Uterus (tissue), 4 donors: ENCODE results near the gene OR4C11. TPM values are rescaled to one million over a fixed set of nuclear protein-coding genes. Genes with fewer than 3 reads are reported as not detected.

Source experiments
- DNase-seq, 2 donors: peaks; one replicate each; pipeline ENCODE4 v3.0.0-alpha.2; 2019 to 2020
- H3K27ac ChIP-seq, 2 donors: fragments of 200-600 bp; sonication (generic); 1 replicate in 1 of 2; 2 replicates in 1 of 2; pipeline ENCODE4 v1.5.1; 2016 to 2018
- H3K27me3 ChIP-seq, 2 donors: fragments of 200-600 bp; sonication (generic); one replicate each; pipeline ENCODE4 v1.5.1; 2018 to 2019; ENCODE audit warnings: control low read depth in 1 of 2
- H3K36me3 ChIP-seq, 2 donors: fragments of 200-600 bp; sonication (generic); one replicate each; pipeline ENCODE4 v1.5.1; 2019; ENCODE audit warnings: control low read depth in 1 of 2
- H3K4me1 ChIP-seq, 2 donors: fragments of 200-600 bp; sonication (generic); one replicate each; pipeline ENCODE4 v1.5.1; 2018 to 2019; ENCODE audit warnings: control low read depth in 1 of 2
- H3K4me3 ChIP-seq, 2 donors: fragments of 200-600 bp; sonication (generic); 1 replicate in 1 of 2; 2 replicates in 1 of 2; pipeline ENCODE4 v1.5.1; 2018 to 2019; ENCODE audit warnings: mild to moderate bottlenecking in 1 of 2
- H3K9me3 ChIP-seq, 2 donors: fragments of 200-600 bp; sonication (generic); one replicate each; pipeline ENCODE4 v1.5.1; 2019; ENCODE audit warnings: control low read depth in 1 of 2
- POLR2A ChIP-seq, 2 donors: fragments of 450-650 bp; IDR thresholded peaks; one replicate each; pipeline ENCODE4 v1.6.1; 2016; ENCODE audit warnings: antibody characterized with exemption in 2 of 2, mild to moderate bottlenecking in 1 of 2, moderate library complexity in 1 of 2
- intact Hi-C: fragments of 100-400 bp; cut with DNase I; formaldehyde crosslinking; loops from one replicate; pipeline ENCODE4 v1.15.1; 2023; ENCODE audit warnings: low total_unique reads
- total RNA-seq, 4 donors: library from RNA; depleted of rRNA in 3 of 4; stranded (reverse); fragments of >200 nt in 3 of 4; gene quantifications; one replicate each; pipeline versions ENCODE4 v1.1.0 to v1.2.4, GENCODE V29; 2014 to 2023
- TF ChIP-seq, protein P1 (sequence below), 4 experiments: fragments of 200-600 bp in 2 of 4; fragments of 450-650 bp in 2 of 4; sonication (generic) in 2 of 4; IDR thresholded peaks; one replicate each; pipeline ENCODE4 v1.5.1; 2016 to 2019; ENCODE audit warnings: antibody characterized with exemption in 4 of 4, mild to moderate bottlenecking in 2 of 4, moderate library complexity in 1 of 4
- donor health status: DM: yes; HTN: yes; CAD: no.

OR4C11 gene
- total RNA-seq, 4 donors from 2014 or later: not detected

DNA sequence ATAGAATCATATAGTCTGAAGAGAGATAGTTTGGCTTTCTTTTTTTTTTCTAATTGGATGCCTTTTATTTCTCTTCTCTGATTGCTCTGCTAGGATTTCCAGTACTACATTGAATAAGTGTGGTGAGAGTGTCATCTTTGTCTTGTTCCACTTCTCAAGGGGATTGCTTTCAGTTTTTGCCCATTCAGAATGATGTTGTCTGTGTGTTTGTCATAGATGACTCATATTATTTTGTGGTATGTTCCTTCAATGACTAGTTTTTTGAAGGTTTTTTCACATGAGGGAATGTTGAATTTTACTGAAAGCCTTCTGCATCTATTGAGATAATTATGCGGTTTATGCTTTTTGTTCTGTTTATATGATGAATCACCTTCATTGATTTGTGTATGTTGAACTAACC, 17.1 kb upstream of the OR4C11 start:
- intact Hi-C loops: no loop called here
- Histone ChIP-seq H3K36me3 (no peaks in the 10 kb centered on the region), H3K4me1 (no peaks in the 10 kb centered on the region), H3K27ac (no peak overlapping the region), H3K27me3 (no peaks in the 10 kb centered on the region), H3K9me3 (no peaks in the 10 kb centered on the region), H3K4me3 (no peak overlapping the region)
- TF ChIP-seq, protein P1, sequence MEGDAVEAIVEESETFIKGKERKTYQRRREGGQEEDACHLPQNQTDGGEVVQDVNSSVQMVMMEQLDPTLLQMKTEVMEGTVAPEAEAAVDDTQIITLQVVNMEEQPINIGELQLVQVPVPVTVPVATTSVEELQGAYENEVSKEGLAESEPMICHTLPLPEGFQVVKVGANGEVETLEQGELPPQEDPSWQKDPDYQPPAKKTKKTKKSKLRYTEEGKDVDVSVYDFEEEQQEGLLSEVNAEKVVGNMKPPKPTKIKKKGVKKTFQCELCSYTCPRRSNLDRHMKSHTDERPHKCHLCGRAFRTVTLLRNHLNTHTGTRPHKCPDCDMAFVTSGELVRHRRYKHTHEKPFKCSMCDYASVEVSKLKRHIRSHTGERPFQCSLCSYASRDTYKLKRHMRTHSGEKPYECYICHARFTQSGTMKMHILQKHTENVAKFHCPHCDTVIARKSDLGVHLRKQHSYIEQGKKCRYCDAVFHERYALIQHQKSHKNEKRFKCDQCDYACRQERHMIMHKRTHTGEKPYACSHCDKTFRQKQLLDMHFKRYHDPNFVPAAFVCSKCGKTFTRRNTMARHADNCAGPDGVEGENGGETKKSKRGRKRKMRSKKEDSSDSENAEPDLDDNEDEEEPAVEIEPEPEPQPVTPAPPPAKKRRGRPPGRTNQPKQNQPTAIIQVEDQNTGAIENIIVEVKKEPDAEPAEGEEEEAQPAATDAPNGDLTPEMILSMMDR (IDR thresholded peaks at IDR 0.05): no peak
- no peak for TF ChIP-seq POLR2A (IDR thresholded peaks at IDR 0.05)
- DNase-seq: no peak

DNA sequence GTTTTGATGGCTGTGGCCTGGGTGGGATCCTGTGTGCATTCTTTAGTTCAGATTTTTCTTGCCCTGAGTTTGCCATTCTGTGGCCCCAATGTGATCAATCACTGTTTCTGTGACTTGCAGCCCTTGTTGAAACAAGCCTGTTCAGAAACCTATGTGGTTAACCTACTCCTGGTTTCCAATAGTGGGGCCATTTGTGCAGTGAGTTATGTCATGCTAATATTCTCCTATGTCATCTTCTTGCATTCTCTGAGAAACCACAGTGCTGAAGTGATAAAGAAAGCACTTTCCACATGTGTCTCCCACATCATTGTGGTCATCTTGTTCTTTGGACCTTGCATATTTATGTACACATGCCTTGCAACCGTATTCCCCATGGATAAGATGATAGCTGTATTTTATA, 34.9 kb downstream of the OR4C11 start:
- Histone ChIP-seq H3K27me3 (no peaks in the 10 kb centered on the region), H3K4me1 (no peaks in the 10 kb centered on the region), H3K9me3 (no peaks in the 10 kb centered on the region), H3K27ac (no peak overlapping the region), H3K36me3 (no peaks in the 10 kb centered on the region), H3K4me3 (no peak overlapping the region)
- intact Hi-C loops: no loop called here
- DNase-seq: no peak
- TF ChIP-seq, protein P1 (IDR thresholded peaks at IDR 0.05): no peak
- no peak for TF ChIP-seq POLR2A (IDR thresholded peaks at IDR 0.05)

DNA sequence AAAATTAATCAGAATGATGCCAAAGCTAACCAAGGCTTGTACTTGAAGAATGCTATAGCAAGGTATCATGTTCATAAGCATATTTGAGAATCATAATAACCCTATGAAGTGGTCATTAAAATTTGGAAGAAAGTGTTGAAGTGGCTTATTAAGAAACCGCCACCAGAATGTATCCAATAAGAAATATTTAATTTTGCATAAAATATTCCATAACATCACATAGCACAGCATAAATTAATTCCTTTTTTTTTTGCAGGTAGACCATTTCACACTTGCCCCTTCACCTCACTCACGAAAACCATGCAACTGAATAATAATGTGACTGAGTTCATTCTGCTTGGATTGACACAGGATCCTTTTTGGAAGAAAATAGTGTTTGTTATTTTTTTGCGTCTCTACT, 35.6 kb downstream of the OR4C11 start, which contains the start of gene OR4C16:
Gene OR4C16, plus strand, starts transcription at position 301 of the 400 bp plus-strand sequence. Its CDS starts 0 bp downstream, at position 301.
- TF ChIP-seq POLR2A (IDR thresholded peaks at IDR 0.05): no peak
- TF ChIP-seq, protein P1 (IDR thresholded peaks at IDR 0.05): no peak
- intact Hi-C loops: no loop called here
- H3K9me3 ChIP-seq: no peaks in the 10 kb centered on the region
- no peaks in the 10 kb centered on the region for H3K4me1 ChIP-seq
- H3K27ac ChIP-seq: no peak within 1 kb of the TSS
- H3K27me3 ChIP-seq: no peaks in the 10 kb centered on the region
- no peak for DNase-seq
- H3K4me3 ChIP-seq: no peak within 1 kb of the TSS
- H3K36me3 ChIP-seq: no peaks in the 10 kb centered on the region

DNA sequence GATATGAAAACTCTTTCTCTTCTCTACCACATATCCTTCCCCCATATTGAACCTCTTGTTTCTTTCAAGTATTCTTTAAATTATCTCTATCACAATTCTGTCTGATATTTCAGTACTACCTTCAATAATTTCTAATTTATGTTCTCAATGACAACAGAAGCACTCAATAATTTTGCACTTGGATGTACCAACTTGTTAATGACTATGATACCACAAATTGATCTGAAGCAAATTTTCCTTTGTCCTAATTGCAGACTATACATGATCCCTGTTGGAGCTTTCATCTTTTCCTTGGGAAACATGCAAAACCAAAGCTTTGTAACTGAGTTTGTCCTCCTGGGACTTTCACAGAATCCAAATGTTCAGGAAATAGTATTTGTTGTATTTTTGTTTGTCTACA, 53.3 kb downstream of the OR4C11 start, which contains the start of gene OR4C15:
Gene OR4C15, plus strand, starts transcription at position 301 of the 400 bp plus-strand sequence. Its CDS starts 0 bp downstream, at position 301.
- H3K36me3 ChIP-seq: no peaks in the 10 kb centered on the region

More for the DNA sequence above, 53.3 kb downstream of the OR4C11 start, which contains the start of gene OR4C15:
- DNase-seq: no peak
- intact Hi-C loops: no loop called here
- no peaks in the 10 kb centered on the region for H3K27me3 ChIP-seq
- no peaks in the 10 kb centered on the region for H3K4me1 ChIP-seq
- no peaks in the 10 kb centered on the region for H3K9me3 ChIP-seq
- no peak within 1 kb of the TSS for H3K4me3 ChIP-seq
- no peak within 1 kb of the TSS for H3K27ac ChIP-seq
- TF ChIP-seq POLR2A (IDR thresholded peaks at IDR 0.05): no peak
- TF ChIP-seq, protein P1 (IDR thresholded peaks at IDR 0.05): no peak

Other genes starting within 250 kb of the OR4C11 start
- gene OR4A15, start 239.7 kb downstream of the OR4C11 start, total RNA-seq: not detected
- not detected for gene OR4C15, start 53.2 kb downstream of the OR4C11 start, total RNA-seq
- gene OR4C16, start 35.5 kb downstream of the OR4C11 start, total RNA-seq: not detected
- not detected for gene OR4P4, start 27.5 kb upstream of the OR4C11 start, total RNA-seq
- not detected for gene OR4S2, start 40.7 kb upstream of the OR4C11 start, total RNA-seq
- gene OR4C6, start 54.6 kb upstream of the OR4C11 start, total RNA-seq: not detected
- not detected for gene OR5D13, start 165.8 kb upstream of the OR4C11 start, total RNA-seq
- gene OR5D14, start 187.9 kb upstream of the OR4C11 start, total RNA-seq: not detected
- not detected for gene OR5L1, start 203.7 kb upstream of the OR4C11 start, total RNA-seq
- gene OR5D18, start 212.0 kb upstream of the OR4C11 start, total RNA-seq: not detected
- not detected for gene OR5L2, start 219.6 kb upstream of the OR4C11 start, total RNA-seq
- not detected for gene OR5D16, start 231.1 kb upstream of the OR4C11 start, total RNA-seq